H1 (cell line): ENCODE measurements around the gene CXCR4. TPM values are rescaled to one million over a fixed set of nuclear protein-coding genes. Genes with fewer than 3 reads are reported as not detected.
"Not testable (repeated sequence)": the region's sequence is repeated elsewhere in the genome, so short reads cannot be mapped to it uniquely, and the experiment has no call there.

ENCODE experiments used
- CTCF ChIA-PET: fragments of 300-600 bp; sonication (Branson Sonifier 250); formaldehyde crosslinking; loops from one replicate; lab custom pipeline; 2021; ENCODE audit not compliant: partially characterized antibody; lab: Charles Lee
- POLR2A ChIA-PET: fragments of 300-600 bp; sonication (Branson Sonifier 250); formaldehyde crosslinking; loops from one replicate; lab custom pipeline; 2021; ENCODE audit warnings: inconsistent platforms; ENCODE audit not compliant: partially characterized antibody; lab: Charles Lee
- DNase-seq, 2 experiments: peaks; one replicate each; pipeline versions ENCODE4 v3.0.0 to v3.0.0-alpha.2; 2010 to 2022; ENCODE audit warnings: low spot score in 2 of 2, low read depth in 1 of 2, mixed read lengths in 1 of 2
- FAIRE-seq: peaks from 2 replicates; lab custom pipeline; 2011; peaks lifted over from hg19 to GRCh38; lab: Jason Lieb, UNC
- H2AFZ ChIP-seq: 2 replicates; pipeline ENCODE4 v1.8.1; 2012; ENCODE audit warnings: low read length, inconsistent platforms
- H2AK5ac ChIP-seq: 2 replicates; pipeline ENCODE4 v1.6.1; 2013; ENCODE audit warnings: low read depth, low read length
- H2BK120ac ChIP-seq: replicated peaks from 2 replicates; pipeline ENCODE3; 2013; ENCODE audit warnings: low read depth, low read length, inconsistent platforms
- H2BK12ac ChIP-seq: 2 replicates; pipeline ENCODE4 v1.6.1; 2013; ENCODE audit warnings: low read depth, low read length
- H2BK15ac ChIP-seq: 2 replicates; pipeline ENCODE4 v1.6.1; 2013; ENCODE audit warnings: low read length
- H2BK20ac ChIP-seq: 2 replicates; pipeline ENCODE4 v1.6.1; 2013; ENCODE audit warnings: low read length
- H2BK5ac ChIP-seq: 2 replicates; pipeline ENCODE4 v1.6.1; 2013; ENCODE audit warnings: low read depth, low read length
- H3K14ac ChIP-seq: 2 replicates; pipeline ENCODE4 v1.6.1; 2013; ENCODE audit warnings: inconsistent platforms; ENCODE audit not compliant: insufficient read length
- H3K18ac ChIP-seq: 2 replicates; pipeline ENCODE4 v1.6.1; 2013; ENCODE audit warnings: low read length; ENCODE audit errors: extremely low read depth
- H3K23ac ChIP-seq: 2 replicates; pipeline ENCODE4 v1.6.1; 2013; ENCODE audit warnings: inconsistent platforms; ENCODE audit not compliant: insufficient read length
- H3K23me2 ChIP-seq: 2 replicates; pipeline ENCODE4 v1.6.1; 2013; ENCODE audit warnings: low read depth, low read length
- H3K27ac ChIP-seq: 2 replicates; pipeline ENCODE4 v1.6.1; 2011; ENCODE audit warnings: low read depth, low read length, inconsistent platforms
- H3K27me3 ChIP-seq, 4 experiments: replicated peaks in 1 of 4; 1 replicate in 1 of 4; 2 replicates in 3 of 4; pipeline versions ENCODE4 v1.6.1 to v1.8.1; 2011 to 2013; ENCODE audit warnings: low read length in 3 of 4, mild to moderate bottlenecking in 3 of 4, inconsistent platforms in 2 of 4, mixed read lengths in 2 of 4, moderate library complexity in 1 of 4; ENCODE audit not compliant: control insufficient read depth in 3 of 4, insufficient read depth in 3 of 4; ENCODE audit errors: extremely low read depth in 1 of 4
- H3K36me3 ChIP-seq, 4 experiments: 2 replicates each; pipeline versions ENCODE4 v1.6.1 to v1.8.1; 2011 to 2013; ENCODE audit warnings: mild to moderate bottlenecking in 4 of 4, low read length in 3 of 4, moderate library complexity in 2 of 4, control low read depth in 1 of 4, inconsistent platforms in 1 of 4; ENCODE audit not compliant: insufficient read depth in 4 of 4, control insufficient read depth in 2 of 4
- H3K4ac ChIP-seq: replicated peaks from 2 replicates; pipeline ENCODE3; 2013; ENCODE audit warnings: low read length, low read depth, mixed read lengths, inconsistent platforms; ENCODE audit not compliant: insufficient read length
- H3K4me1 ChIP-seq, 4 experiments: replicated peaks in 1 of 4; 1 replicate in 1 of 4; 2 replicates in 3 of 4; pipeline versions ENCODE4 v1.6.1 to v1.8.1; 2011 to 2013; ENCODE audit warnings: low read length in 3 of 4, inconsistent platforms in 2 of 4, mixed read lengths in 1 of 4; ENCODE audit not compliant: insufficient read depth in 4 of 4, control insufficient read depth in 3 of 4
- H3K4me2 ChIP-seq, 2 experiments: 2 replicates each; pipeline versions ENCODE4 v1.6.1 to v1.8.1; 2011 to 2013; ENCODE audit warnings: low read depth in 2 of 2, low read length in 2 of 2, control low read depth in 1 of 2, inconsistent platforms in 1 of 2, mild to moderate bottlenecking in 1 of 2; ENCODE audit not compliant: insufficient read depth in 1 of 2
- H3K4me3 ChIP-seq, 4 experiments: fragments of 200-600, 300-600 bp in 1 of 4; sonication (generic), shearing (Covaris generic), sonication (Bioruptor Twin) in 1 of 4; 2 replicates each; pipeline versions ENCODE4 v1.5.1 to v1.8.1; 2011 to 2016; ENCODE audit warnings: low read length in 4 of 4, low read depth in 3 of 4, control low read depth in 2 of 4, inconsistent platforms in 2 of 4, mild to moderate bottlenecking in 2 of 4, mixed read lengths in 1 of 4, moderate library complexity in 1 of 4; ENCODE audit not compliant: insufficient read depth in 2 of 4; ENCODE audit errors: extremely low read depth in 1 of 4
- H3K56ac ChIP-seq: replicated peaks from 2 replicates; pipeline ENCODE3; 2013; ENCODE audit warnings: low read depth, mild to moderate bottlenecking, mixed read lengths, low read length, inconsistent platforms; ENCODE audit not compliant: insufficient read length
- H3K79me1 ChIP-seq: 2 replicates; pipeline ENCODE4 v1.6.1; 2013; ENCODE audit warnings: low read depth, low read length, control low read depth
- H3K79me2 ChIP-seq, 2 experiments: 2 replicates each; pipeline versions ENCODE4 v1.6.1 to v1.8.1; 2012 to 2013; ENCODE audit warnings: low read length in 2 of 2, mild to moderate bottlenecking in 2 of 2, inconsistent platforms in 1 of 2; ENCODE audit not compliant: insufficient read depth in 2 of 2, control insufficient read depth in 1 of 2
- H3K9ac ChIP-seq, 4 experiments: replicated peaks in 1 of 4; 1 replicate in 1 of 4; 2 replicates in 3 of 4; pipeline versions ENCODE4 v1.6.1 to v1.8.1; 2011 to 2013; ENCODE audit warnings: low read depth in 3 of 4, low read length in 3 of 4, control low read depth in 2 of 4, mild to moderate bottlenecking in 2 of 4, moderate library complexity in 2 of 4, inconsistent platforms in 1 of 4; ENCODE audit errors: extremely low read depth in 1 of 4
- H3K9me3 ChIP-seq, 2 experiments: 2 replicates each; pipeline versions ENCODE4 v1.6.1 to v1.8.1; 2012 to 2013; ENCODE audit warnings: mild to moderate bottlenecking in 2 of 2, moderate library complexity in 2 of 2, control low read depth in 1 of 2, inconsistent platforms in 1 of 2, low read depth in 1 of 2, low read length in 1 of 2, mixed read lengths in 1 of 2; ENCODE audit not compliant: insufficient read depth in 2 of 2
- H4K20me1 ChIP-seq, 2 experiments: replicated peaks in 1 of 2; 2 replicates each; pipeline versions ENCODE3 to v1.8.1; 2011 to 2013; ENCODE audit warnings: inconsistent platforms in 2 of 2, low read length in 2 of 2, mild to moderate bottlenecking in 1 of 2; ENCODE audit not compliant: insufficient read depth in 2 of 2, control insufficient read depth in 1 of 2
- H4K5ac ChIP-seq: 2 replicates; pipeline ENCODE4 v1.6.1; 2013; ENCODE audit warnings: low read length, low read depth, mixed read lengths, inconsistent platforms; ENCODE audit not compliant: insufficient read length
- H4K8ac ChIP-seq: 2 replicates; pipeline ENCODE4 v1.8.0; 2013; ENCODE audit warnings: mild to moderate bottlenecking, moderate library complexity, low read length, inconsistent platforms; ENCODE audit not compliant: insufficient read depth; ENCODE audit errors: extremely low read depth
- H4K91ac ChIP-seq: replicated peaks from 2 replicates; pipeline ENCODE3; 2013; ENCODE audit warnings: low read length, mixed read lengths, inconsistent platforms; ENCODE audit not compliant: insufficient read length
- WGBS, 2 experiments: shearing (Covaris generic) in 1 of 2; methylation state at CpG; one replicate each; pipeline versions ENCODE4 v1.1.6 to v1.1.7; 2013 to 2015; ENCODE audit warnings: low lambda C conversion rate in 2 of 2, mixed read lengths in 2 of 2, inconsistent platforms in 1 of 2, low coverage in 1 of 2, missing lambda C conversion rate in 1 of 2; ENCODE audit not compliant: insufficient replicate concordance in 2 of 2, insufficient coverage in 1 of 2, insufficient read length in 1 of 2; ENCODE audit errors: extremely low coverage in 1 of 2, missing lambda C conversion rate in 1 of 2; 5-methylcytosine and 5-hydroxymethylcytosine counted together
- polyA plus RNA-seq, 7 experiments: library from polyadenylated mRNA; depleted of rRNA in 3 of 7; stranded (reverse) in 5 of 7; unstranded in 2 of 7; fragments of >200 nt in 5 of 7; fragments of 200-250 nt in 2 of 7; gene quantifications; 1 replicate in 5 of 7; 2 replicates in 1 of 7; 4 replicates in 1 of 7; pipeline versions ENCODE4 v1.2.1 to v1.2.3, GENCODE V29; 2011 to 2013; ENCODE audit warnings: missing spikeins in 2 of 7, mixed read lengths in 2 of 7
- total RNA-seq: library from RNA; stranded (reverse); fragmentation: NEBNext Ultra II Directional; extraction: Animal tissue kit (Norgen Biotek cat#: 25700); gene quantifications from 2 replicates; pipeline ENCODE4 v1.2.1, GENCODE V29; 2021

Gene CXCR4
- total and polyA plus RNA-seq, 2 of the 8 experiments (the other 6 are each of a cell fraction or from before 2014, with no cell fraction given): 1.8 to 2.8 TPM

DNA sequence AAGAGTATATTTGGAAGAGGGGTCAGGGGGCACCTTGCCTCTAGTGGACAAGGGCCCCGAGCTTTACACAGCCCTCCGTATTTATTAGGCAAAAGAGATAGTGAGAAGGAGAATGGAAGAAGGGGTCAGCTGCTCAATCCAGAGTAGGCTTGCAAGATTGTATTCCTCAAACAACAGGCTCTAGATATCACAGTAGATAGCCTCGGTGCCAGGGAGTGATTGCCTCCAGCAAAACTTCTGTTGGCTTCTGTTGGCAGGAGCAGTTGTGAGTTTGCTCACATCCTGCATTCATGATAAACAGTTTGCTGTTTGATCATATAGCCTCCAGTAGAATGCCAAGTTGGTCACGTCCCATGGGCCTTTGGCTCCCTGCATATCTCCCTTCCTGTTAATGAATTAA is 46.1 kb downstream of the CXCR4 start:
- H2BK12ac ChIP-seq, POLR2A ChIA-PET, H3K27me3 ChIP-seq, H3K56ac ChIP-seq, H3K4me2 ChIP-seq, H4K5ac ChIP-seq, H3K36me3 ChIP-seq, H2BK5ac ChIP-seq, H3K23me2 ChIP-seq, H2BK20ac ChIP-seq, H3K4me3 ChIP-seq, H2AK5ac ChIP-seq, H3K4me1 ChIP-seq, H3K9ac ChIP-seq, FAIRE-seq, H2BK120ac ChIP-seq, H3K27ac ChIP-seq, H4K20me1 ChIP-seq, H3K23ac ChIP-seq, H3K14ac ChIP-seq, H4K91ac ChIP-seq, DNase-seq, H3K9me3 ChIP-seq, H3K79me1 ChIP-seq, H2AFZ ChIP-seq, H3K18ac ChIP-seq, H3K79me2 ChIP-seq, H3K4ac ChIP-seq, H2BK15ac ChIP-seq, H4K8ac ChIP-seq: not testable (repeated sequence)
- CTCF ChIA-PET: interaction anchor here (1.4 kb wide), 2 partner anchors 10 to 74 kb away, joined by 4 read pairs; no protein-coding TSS in a partner anchor
- 91% methylated on average over 4 of the region's 4 CpGs; no CpG with 5 or more reads in 1 of the 2 experiments for WGBS, 2 experiments
